NCI-H446 (cell line): Measurements from ENCODE around the gene IGLL1.
"Not testable (repeated sequence)": the region's sequence is repeated elsewhere in the genome, so short reads cannot be mapped to it uniquely, and the experiment has no call there.

Source experiments
- DNase-seq, 2 experiments: peaks; one replicate each; lab custom pipeline; 2025; lab: John Stamatoyannopoulos, UW

The IGLL1 gene

DNA sequence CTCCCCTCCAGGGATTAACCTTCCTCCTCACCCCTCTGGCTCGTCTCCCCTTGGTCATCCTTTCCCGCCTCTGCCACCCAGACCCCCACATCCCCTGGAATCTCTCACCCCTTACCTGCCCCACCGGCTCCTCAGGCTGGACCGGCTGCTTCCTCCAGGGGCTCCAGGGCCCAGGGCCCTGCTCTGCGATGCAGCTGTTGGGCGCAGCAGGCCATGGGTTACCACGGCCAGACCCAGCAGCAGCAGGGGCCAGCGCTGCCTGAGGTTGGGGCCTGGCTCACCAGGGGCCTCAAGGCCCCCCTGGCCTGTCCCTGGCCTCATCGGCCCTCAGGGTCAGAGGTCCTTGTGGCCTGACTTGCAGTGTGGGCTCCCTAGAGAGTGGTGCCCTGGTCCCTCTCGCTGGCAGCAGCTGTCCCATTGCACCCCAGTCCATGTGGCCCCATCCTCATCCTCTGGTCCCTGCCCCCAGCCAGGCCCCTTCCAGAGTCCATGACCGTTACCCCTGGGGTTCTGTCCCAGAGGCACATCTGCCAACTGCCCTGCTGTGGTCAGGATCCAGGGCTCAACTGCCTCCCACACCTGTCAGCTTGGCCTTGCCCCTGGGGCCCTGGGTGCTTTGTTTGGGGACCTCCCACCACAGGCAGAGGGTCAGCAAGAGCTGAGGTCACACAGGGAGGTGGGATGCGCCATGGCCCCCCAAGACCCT, at the start of gene IGLL1:
TSS of gene IGLL1 (minus strand) at position 421 of the 706 bp plus-strand sequence. CDS start at position 321, 100 bp downstream.
- DNase-seq, result no peak

DNA sequence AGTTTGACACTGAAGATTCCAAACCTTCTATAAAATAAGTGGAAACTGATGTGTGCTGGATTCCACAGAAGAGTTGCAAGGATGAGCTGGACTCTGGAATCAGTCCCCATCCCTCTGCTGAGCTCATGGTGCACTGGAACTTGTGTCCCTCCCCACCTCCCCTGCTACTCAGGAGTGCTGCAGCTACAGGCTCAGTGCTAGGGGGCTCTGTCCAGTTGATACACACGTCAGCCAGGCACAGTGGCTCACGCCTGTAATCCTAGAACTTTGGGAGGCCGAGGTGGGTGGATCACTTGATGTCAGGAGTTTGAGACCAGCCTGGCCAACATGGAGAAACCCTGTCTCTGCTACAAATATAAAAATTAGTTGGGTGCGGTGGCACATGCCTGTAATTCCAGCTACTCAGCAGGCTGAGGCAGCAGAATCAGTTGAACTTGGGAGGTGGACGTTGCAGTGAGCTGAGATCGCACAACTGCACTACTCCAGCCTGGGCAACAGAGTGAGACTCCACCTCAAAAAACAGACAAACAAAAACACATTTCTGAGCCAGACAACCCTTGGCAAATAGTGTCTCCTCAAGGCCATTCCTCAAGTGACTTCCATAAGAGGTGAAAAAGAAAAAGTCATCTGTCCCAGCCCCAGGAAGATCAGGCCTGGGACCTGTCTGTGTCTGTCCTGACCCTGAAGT, 48.1 kb upstream of the IGLL1 start:
- not testable (repeated sequence) for DNase-seq

DNA sequence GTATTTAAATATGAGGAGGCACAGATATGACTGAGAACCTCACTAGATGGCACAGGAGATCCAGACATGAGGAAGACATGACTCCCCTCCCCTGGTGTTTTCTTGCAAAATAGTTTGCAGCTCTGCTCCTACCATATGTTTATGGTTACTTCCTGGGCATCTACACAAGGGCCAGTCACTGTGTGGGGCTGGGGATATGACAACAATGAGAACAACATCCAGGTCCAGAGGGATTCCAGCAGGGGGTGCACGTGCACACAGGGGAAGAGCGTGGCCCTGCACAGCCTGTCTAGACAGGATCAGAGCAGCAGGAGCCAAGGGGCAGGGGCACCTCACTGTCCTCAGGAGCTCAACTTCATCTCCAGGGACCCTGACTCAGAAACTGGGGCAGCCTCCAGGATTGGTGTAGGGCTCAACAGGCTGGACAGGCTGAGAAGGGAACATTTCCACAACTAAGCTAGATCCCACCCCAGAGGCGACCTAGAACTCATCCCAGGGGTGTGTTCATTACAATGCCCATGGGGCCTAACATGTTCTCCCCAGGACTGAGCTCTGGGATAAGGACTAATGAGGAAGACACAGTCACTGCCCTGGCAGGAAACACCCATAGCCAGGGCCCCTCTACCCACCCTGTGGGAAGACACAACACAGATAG, 47.4 kb upstream of the IGLL1 start:
- DNase-seq, result peak in 1 of 2 experiments; percentile 47

- DNase-seq, result no peak
Observed at GRCh38 chr22:23626286-23626975, 46.3 kb upstream of the IGLL1 start.

DNA sequence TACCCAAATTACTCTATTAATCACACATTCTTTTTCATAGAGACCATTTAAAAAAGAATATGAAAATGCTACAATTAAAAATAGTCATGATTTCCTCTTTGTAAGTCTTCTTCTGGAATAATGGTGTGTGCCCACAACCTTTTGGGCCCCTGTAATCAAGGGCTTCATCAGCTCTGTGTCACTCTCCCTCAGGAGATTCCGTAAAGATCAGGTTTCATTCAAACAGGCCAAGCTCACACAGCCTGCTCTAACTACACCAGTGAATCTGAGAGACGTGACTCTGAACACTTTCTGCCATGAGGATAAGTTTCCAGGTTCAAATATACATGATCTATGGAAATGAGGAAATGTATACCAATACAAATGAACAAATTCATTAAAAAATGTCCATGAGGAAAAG, 42.5 kb upstream of the IGLL1 start:
- no peak for DNase-seq

DNA sequence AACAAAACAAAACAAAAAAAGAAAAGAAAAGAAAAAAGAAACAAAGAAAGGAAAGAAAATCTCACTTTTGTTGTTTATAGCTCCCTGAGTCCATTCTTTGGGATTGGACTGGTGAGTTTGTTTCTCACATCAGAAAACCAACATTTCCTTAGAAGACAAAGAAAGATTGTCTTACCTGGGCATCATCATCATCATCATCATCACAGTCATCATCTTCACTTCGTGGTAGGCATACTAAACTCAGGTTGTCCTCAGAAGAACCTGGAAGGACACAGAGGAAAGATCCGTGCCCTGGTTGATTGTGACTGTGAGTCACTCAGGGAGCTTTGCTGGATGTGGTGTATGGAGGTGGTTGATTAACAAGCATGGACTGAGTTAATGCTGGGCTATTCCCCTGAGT, 41.8 kb upstream of the IGLL1 start:
- DNase-seq, result not testable (repeated sequence)

GRCh38 chr22:23621082-23621780, 41.1 kb upstream of the IGLL1 start:
- no peak for DNase-seq

- no peak for DNase-seq
Observed at GRCh38 chr22:23613193-23613972, 33.3 kb upstream of the IGLL1 start.

- DNase-seq, result no peak
Observed at GRCh38 chr22:23609983-23610781, 30.1 kb upstream of the IGLL1 start.

DNA sequence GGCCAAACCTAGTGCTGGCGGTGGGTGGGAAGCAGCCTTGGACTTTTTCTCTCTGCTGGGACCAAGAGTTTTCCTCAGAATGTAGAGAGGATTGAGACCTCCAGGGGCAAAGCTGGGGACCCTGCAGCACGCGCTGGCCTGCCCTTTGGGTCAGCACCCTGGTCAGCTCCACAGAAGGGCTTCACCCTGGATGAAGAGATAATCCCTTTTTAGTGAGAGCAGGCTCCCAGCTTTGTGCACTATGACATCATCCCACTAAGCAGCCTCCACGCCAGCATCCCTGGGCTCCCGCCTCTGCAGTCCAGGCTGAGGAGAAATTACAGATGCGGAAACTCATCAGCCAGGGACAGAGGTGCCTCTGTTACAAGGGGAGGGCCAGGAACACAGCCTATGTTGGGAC, 28.5 kb upstream of the IGLL1 start:
- no peak for DNase-seq

DNA sequence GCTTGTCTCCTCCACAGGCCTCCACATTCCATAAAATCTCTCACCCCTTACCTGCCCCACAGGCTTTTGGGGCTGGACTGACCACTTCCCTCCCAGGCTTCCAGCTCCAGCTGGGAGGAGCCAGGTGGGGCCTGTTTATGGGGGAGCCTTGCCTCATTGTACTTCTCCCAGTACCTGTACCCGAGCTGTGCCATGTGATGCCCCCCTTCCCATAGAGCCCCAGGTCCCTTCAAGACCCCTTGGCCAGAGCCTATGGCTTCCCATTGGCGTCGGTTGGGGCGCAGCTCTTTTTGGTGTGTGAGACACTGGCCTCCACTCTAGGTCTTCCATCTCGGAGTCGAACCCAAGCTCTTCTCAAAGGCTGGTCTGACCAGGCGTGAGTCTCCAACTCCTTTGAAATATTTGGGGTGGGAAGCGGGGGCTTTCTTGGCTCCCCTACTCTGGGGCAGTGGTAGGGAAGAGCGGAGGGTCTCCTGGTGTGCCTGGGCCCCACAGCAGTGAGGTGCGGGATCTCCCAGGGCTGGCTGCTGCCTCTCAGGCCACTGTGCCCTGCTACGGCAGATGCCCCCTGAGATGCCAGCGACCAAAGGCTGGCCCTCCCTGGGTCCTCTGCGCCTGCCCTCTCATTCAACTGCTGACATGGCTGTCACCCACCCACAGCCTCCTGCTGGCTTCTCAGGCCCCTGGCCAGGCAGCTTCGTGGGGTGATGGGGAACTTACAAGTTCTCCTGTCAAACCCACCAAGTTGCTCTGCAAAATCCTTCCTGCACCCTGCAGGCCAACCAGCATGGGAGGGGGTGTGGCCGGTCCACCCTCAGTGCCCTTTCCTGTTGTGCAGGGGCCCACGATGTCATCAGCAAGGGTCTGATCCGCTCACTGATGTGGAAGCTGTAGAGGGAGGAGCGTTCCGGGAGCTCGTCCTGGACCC, 26.4 kb upstream of the IGLL1 start:
- DNase-seq, result no peak

- DNase-seq, result no peak
Observed at GRCh38 chr22:23604939-23605712, 25.0 kb upstream of the IGLL1 start.

- DNase-seq, result no peak
Observed at GRCh38 chr22:23603266-23603665, 23.2 kb upstream of the IGLL1 start.

DNA sequence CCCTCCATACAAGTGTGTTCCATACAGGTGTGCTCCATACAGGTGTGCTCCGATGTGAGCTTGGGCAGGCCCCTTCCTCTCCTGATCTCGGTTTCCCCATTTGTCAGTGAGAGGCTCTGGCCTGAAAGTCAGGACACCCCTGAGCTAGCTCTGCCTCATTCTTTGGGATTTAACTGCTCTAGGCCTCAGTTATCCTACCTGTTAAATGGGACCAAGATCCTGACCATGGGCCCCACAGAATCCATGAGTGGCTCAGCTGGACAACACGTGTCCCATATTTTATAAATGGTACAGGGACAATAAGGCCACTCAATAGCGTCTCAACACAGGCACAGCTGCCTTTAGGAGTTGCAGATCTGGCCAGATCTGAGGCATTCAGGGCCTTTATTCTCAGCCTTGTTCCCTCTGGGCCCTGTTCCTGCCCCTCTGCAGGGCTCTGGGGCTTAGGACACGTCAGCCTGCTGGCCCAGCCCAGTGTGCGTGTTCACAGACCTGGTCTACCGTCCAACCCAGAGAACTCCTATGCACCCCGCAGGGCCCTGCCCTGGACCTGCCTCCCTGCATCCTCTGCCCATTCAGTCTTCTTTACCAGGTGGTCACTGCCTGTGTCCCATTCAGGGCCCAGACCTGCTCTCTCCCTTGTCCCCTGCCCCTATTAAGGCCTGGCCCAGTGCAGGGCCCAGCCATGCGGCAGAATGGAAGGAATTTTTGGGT, 18.9 kb upstream of the IGLL1 start:
- DNase-seq, result no peak

DNA sequence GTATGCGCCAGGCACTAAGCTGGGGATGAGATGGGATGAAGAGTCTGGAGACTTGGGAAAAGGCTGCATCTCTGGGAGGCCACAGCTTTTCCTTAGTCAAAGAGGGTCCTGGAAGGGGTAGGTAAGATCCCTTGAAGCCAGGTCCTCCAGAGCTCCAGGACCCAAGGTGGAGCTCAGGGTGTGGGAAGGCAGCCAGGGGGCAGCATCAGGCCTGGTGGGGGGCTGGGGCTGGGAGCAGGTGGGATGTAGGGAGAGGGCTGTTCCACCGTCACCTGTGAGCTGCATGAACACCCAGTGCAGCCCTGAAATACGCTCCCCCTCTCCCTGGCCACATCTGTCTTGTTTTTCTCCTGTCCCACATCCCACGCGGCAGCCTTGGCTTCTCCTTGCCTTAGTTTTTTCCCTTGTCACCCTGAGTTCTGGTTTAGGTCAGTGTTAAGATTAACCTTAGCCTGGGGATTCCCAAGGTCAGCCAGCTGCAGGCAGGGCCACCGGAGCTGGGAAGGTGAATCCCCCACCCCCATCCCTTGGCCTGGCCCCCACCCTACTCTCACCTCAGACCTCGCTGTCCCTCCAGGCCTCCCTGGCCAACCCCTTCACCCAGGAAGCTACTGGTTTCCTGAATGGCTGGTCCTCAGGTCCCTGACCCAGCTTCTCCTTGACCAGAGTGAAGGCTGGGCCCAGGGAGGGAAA, 17.6 kb upstream of the IGLL1 start:
- DNase-seq, result not testable (repeated sequence)

GRCh38 chr22:23595904-23596303, 15.8 kb upstream of the IGLL1 start:
- DNase-seq, result not testable (repeated sequence)

- no peak for DNase-seq
Observed at GRCh38 chr22:23591846-23592245, 11.8 kb upstream of the IGLL1 start.
